CD4-positive, CD25-positive, alpha-beta regulatory T cell (primary cell): ENCODE measurements around the gene ARHGAP6. TPM values are rescaled to one million over a fixed set of nuclear protein-coding genes. Genes with fewer than 3 reads are reported as not detected.

Experiments used
- ATAC-seq, 2 donors: fragments of 150-1000 bp; cut with Tn5 transposase; one replicate each; pipeline ENCODE4 v1.10.0; 2021; ENCODE audit warnings: low read depth in 2 of 2, moderate number of reproducible peaks in 2 of 2, moderate library complexity in 1 of 2
- DNase-seq, 3 donors: peaks; one replicate each; pipeline versions ENCODE4 v3.0.0 to v3.0.0-alpha.2; 2012 to 2022; ENCODE audit warnings: mixed read lengths in 1 of 3
- H3K27ac ChIP-seq: one replicate; pipeline ENCODE4 v1.7.0; 2013; ENCODE audit warnings: mild to moderate bottlenecking, low read length; ENCODE audit not compliant: insufficient read depth, poor library complexity, severe bottlenecking
- H3K27me3 ChIP-seq: one replicate; pipeline ENCODE4 v1.7.0; 2013; ENCODE audit warnings: low read length; ENCODE audit not compliant: control insufficient read depth, insufficient read depth
- H3K36me3 ChIP-seq: one replicate; pipeline ENCODE4 v1.7.0; 2013; ENCODE audit warnings: mild to moderate bottlenecking, low read length, moderate library complexity; ENCODE audit not compliant: control insufficient read depth, insufficient read depth
- H3K4me1 ChIP-seq: 2 replicates; pipeline ENCODE4 v1.7.0; 2013; ENCODE audit warnings: mild to moderate bottlenecking, low read length; ENCODE audit not compliant: insufficient read depth, control insufficient read depth, poor library complexity, severe bottlenecking
- H3K4me3 ChIP-seq: one replicate; pipeline ENCODE4 v1.7.0; 2013; ENCODE audit warnings: low read depth, mild to moderate bottlenecking, low read length, moderate library complexity
- H3K9me3 ChIP-seq, 2 experiments: 1 replicate in 1 of 2; 2 replicates in 1 of 2; pipeline ENCODE4 v1.7.0; 2013; ENCODE audit warnings: low read length in 2 of 2, mild to moderate bottlenecking in 1 of 2, moderate library complexity in 1 of 2; ENCODE audit not compliant: control insufficient read depth in 2 of 2
- H3K27ac Mint-ChIP-seq, 3 donors: one replicate each; pipeline ENCODE4 v1.8.0; 2020 to 2022; ENCODE audit warnings: mild to moderate bottlenecking in 3 of 3, mixed read lengths in 3 of 3, moderate library complexity in 2 of 3
- H3K27me3 Mint-ChIP-seq: one replicate; pipeline ENCODE4 v1.8.0; 2022; ENCODE audit warnings: mild to moderate bottlenecking, mixed read lengths
- H3K36me3 Mint-ChIP-seq: one replicate; pipeline ENCODE4 v1.8.0; 2020; ENCODE audit warnings: mixed read lengths
- H3K4me1 Mint-ChIP-seq, 4 donors: one replicate each; pipeline ENCODE4 v1.8.0; 2020 to 2022; ENCODE audit warnings: mixed read lengths in 4 of 4, mild to moderate bottlenecking in 1 of 4
- H3K4me3 Mint-ChIP-seq, 4 donors: one replicate each; pipeline ENCODE4 v1.8.0; 2020 to 2022; ENCODE audit warnings: mild to moderate bottlenecking in 4 of 4, mixed read lengths in 4 of 4, moderate library complexity in 3 of 4
- H3K9me3 Mint-ChIP-seq, 7 donors: one replicate each; pipeline ENCODE4 v1.8.0; 2020 to 2022; ENCODE audit warnings: mixed read lengths in 7 of 7, mild to moderate bottlenecking in 3 of 7, moderate library complexity in 2 of 7
- polyA plus RNA-seq, 4 donors: library from polyadenylated mRNA; unstranded; fragments of 300-500 nt; fragmentation: Illumina TruSeq; gene quantifications; one replicate each; pipeline ENCODE4 v1.2.3, GENCODE V29; 2021
- total RNA-seq: library from RNA; stranded (reverse); gene quantifications from one replicate; pipeline ENCODE4 v1.2.3, GENCODE V29; 2022

ARHGAP6 gene
- total and polyA plus RNA-seq, 5 donors from 2014 or later: 1.8 TPM; not detected in 4

DNA sequence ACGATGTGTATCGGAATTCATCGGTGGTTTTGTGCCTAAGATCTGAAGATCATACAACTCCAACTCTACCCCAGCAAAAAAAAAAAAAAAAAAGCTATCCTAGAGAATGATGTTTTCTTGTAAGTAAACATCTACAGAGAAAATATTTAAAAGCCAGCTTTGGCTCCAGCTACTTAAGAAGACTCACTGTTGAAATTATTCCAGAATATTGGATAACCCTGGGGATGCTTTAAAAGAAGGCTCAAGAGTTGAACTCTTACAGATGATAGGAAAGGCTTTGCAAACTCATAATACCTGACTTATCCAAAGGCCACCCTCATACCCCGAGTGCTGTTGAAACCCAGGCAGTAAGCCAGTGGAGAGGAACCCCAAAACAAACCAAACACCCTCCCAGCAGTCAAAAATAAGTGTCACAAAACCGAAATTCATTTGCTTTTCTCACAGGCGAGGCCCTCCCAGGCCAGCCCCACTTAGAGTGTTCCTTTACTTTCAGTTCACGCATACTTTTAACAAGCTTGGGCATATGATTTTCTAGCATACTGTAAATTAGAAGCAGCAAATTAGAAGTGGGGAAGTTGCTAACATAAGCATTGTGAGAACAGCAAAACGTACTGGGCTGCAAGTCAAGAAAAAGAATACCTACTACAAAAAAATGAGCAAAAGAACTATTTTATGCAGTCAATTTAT, 375.2 kb downstream of the ARHGAP6 start:
- Histone ChIP-seq H3K36me3 (no peaks in the 10 kb centered on the region), H3K27ac (no peak overlapping the region), H3K27me3 (no peaks in the 10 kb centered on the region), H3K9me3 (no peaks in the 10 kb centered on the region), H3K4me3 (no peak overlapping the region), H3K4me1 (no peaks in the 10 kb centered on the region)
- DNase-seq (no peak), ATAC-seq (no peak)
- peaks cover 0 to 2% (median 0%) of the 10 kb centered on the region in 7 donors for H3K9me3 Mint-ChIP-seq
- no peak overlapping the region for H3K4me3 Mint-ChIP-seq
- H3K36me3 Mint-ChIP-seq: no peaks in the 10 kb centered on the region
- no peaks in the 10 kb centered on the region for H3K27me3 Mint-ChIP-seq
- no peaks in the 10 kb centered on the region for H3K4me1 Mint-ChIP-seq
- H3K27ac Mint-ChIP-seq: no peak overlapping the region

DNA sequence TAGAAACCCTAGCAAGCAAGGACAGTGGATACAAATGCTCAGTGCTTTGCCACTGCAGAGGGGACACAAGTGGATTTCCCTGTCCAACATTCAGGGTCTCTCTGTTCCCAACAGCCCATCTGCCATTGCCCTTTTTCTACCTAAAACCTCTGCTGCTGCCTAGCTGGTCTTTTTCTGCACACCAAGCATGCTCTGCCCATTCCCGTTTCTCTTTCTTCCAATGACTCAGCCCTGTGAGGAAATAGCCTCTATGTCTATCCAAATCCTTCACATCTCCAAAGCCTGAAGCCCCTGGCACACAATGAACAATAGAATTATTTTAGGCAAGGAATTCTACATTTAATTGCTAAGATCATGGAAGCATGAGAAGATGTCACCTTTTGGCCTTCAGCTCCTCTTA, 378.2 kb downstream of the ARHGAP6 start:
- H3K9me3 Mint-ChIP-seq: peaks cover 0 to 3% (median 0%) of the 10 kb centered on the region in 7 donors
- H3K4me1 ChIP-seq: no peaks in the 10 kb centered on the region
- H3K27ac ChIP-seq: no peak overlapping the region
- H3K27me3 Mint-ChIP-seq: no peaks in the 10 kb centered on the region
- no peak for DNase-seq
- H3K27me3 ChIP-seq: no peaks in the 10 kb centered on the region
- H3K4me3 ChIP-seq: no peak overlapping the region
- H3K4me3 Mint-ChIP-seq: no peak overlapping the region
- H3K9me3 ChIP-seq: no peaks in the 10 kb centered on the region
- H3K4me1 Mint-ChIP-seq: no peaks in the 10 kb centered on the region
- no peaks in the 10 kb centered on the region for H3K36me3 ChIP-seq
- no peak for ATAC-seq
- no peak overlapping the region for H3K27ac Mint-ChIP-seq
- no peaks in the 10 kb centered on the region for H3K36me3 Mint-ChIP-seq

DNA sequence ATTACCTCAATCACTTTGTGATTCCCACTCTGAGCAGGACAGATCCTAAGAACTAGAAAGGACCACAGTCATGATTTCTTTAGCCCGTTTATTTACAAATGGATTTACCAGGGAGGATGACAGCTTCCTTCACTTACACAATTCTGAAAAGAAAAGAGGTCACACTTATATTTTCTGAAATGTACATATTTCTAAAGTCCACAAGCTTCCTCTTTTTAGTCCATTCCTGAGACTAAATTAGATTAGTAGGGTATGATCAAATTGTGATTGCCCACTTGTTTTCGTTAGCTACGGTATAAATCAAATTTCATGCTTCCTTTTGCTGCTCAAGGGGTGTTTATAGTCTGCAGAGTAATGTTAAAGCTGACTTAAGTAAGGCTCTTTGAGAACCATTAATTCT, 380.1 kb downstream of the ARHGAP6 start:
- Histone ChIP-seq H3K27ac (no peak overlapping the region), H3K4me3 (no peak overlapping the region), H3K27me3 (no peaks in the 10 kb centered on the region), H3K9me3 (no peaks in the 10 kb centered on the region), H3K4me1 (no peaks in the 10 kb centered on the region), H3K36me3 (no peaks in the 10 kb centered on the region)
- H3K27ac Mint-ChIP-seq: no peak overlapping the region
- no peak overlapping the region for H3K4me3 Mint-ChIP-seq
- no peaks in the 10 kb centered on the region for H3K36me3 Mint-ChIP-seq
- ATAC-seq (no peak), DNase-seq (no peak)
- no peaks in the 10 kb centered on the region for H3K4me1 Mint-ChIP-seq
- no peaks in the 10 kb centered on the region for H3K27me3 Mint-ChIP-seq
- peaks cover 0 to 3% (median 0%) of the 10 kb centered on the region in 7 donors for H3K9me3 Mint-ChIP-seq

DNA sequence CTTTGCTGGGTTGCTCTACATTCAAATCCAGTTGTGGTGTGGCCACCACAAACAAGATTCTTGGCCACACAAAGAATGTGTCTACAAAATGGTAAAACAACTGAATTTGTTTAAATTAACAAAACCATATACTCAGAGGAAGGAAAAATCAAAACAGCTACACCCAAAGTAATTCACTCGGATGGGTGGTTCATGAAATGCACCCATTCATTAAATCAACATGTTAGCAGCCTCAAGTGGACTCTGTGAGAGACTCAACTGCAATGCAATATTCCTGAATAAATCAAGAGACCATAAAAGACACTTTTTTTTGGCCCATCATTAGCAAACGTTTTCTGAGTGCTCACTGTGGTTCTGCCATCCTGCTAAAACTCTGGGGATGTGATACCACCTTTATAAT, 383.7 kb downstream of the ARHGAP6 start:
- H3K4me3 ChIP-seq: no peak overlapping the region
- no peaks in the 10 kb centered on the region for H3K9me3 ChIP-seq
- DNase-seq (no peak), ATAC-seq (no peak)
- H3K27ac ChIP-seq: no peak overlapping the region
- H3K4me1 ChIP-seq: no peaks in the 10 kb centered on the region
- H3K27me3 ChIP-seq: no peaks in the 10 kb centered on the region
- Mint-ChIP-seq H3K36me3 (no peaks in the 10 kb centered on the region), H3K27ac (no peak overlapping the region), H3K27me3 (no peaks in the 10 kb centered on the region), H3K4me3 (no peak overlapping the region), H3K9me3 (peaks cover 0 to 3% (median 0%) of the 10 kb centered on the region in 7 donors), H3K4me1 (no peaks in the 10 kb centered on the region)
- H3K36me3 ChIP-seq: no peaks in the 10 kb centered on the region

DNA sequence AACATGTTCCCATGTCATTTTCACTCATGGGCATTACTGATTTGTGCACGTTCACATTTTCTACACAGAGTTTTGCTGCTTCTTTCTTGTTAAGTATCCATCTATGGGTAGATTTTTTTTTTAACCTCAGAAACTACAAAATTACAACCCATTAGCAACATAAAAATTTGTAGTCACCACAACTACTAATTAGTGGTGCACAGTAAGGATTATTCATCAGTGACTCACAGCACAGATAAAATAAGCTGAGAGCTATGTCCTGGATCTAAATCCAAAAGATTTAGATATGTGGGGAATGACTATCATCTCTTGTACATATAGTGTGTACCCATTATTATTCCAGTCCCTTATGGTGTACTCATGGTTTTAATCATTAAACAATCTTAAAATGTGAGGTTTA, 392.2 kb downstream of the ARHGAP6 start:
- H3K36me3 ChIP-seq: no peaks in the 10 kb centered on the region
- no peak for DNase-seq
- no peak overlapping the region for H3K4me3 Mint-ChIP-seq
- H3K27me3 ChIP-seq: no peaks in the 10 kb centered on the region
- H3K4me1 ChIP-seq: no peaks in the 10 kb centered on the region
- no peaks in the 10 kb centered on the region for H3K27me3 Mint-ChIP-seq
- peaks cover 0 to 2% (median 0%) of the 10 kb centered on the region in 7 donors for H3K9me3 Mint-ChIP-seq
- no peak for ATAC-seq
- no peaks in the 10 kb centered on the region for H3K36me3 Mint-ChIP-seq
- H3K27ac ChIP-seq: no peak overlapping the region
- no peak overlapping the region for H3K27ac Mint-ChIP-seq
- no peak overlapping the region for H3K4me3 ChIP-seq
- H3K4me1 Mint-ChIP-seq: no peaks in the 10 kb centered on the region
- no peaks in the 10 kb centered on the region for H3K9me3 ChIP-seq

DNA sequence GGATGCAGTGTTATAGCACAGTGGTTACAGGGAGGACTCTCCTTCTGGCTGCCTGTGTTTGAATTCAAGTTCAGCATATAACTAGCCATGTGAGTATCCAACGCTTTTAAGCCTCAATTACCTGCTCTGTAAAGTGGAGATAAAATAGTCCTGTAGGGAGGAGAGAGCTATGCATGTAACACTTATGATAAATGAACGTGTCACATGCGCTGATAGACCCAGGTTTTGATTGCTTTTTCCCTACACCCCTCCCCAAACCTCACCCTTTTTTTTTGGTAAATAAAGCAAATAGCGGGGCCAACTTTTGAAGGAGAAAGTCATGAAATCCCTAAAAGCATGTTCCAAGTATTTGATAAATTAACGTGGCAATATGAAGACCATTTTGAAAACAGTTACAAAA, 392.9 kb downstream of the ARHGAP6 start:
- no peaks in the 10 kb centered on the region for H3K36me3 Mint-ChIP-seq
- no peak overlapping the region for H3K4me3 Mint-ChIP-seq
- no peaks in the 10 kb centered on the region for H3K9me3 ChIP-seq
- no peaks in the 10 kb centered on the region for H3K4me1 Mint-ChIP-seq
- H3K27ac Mint-ChIP-seq: no peak overlapping the region
- no peaks in the 10 kb centered on the region for H3K36me3 ChIP-seq
- no peak for ATAC-seq
- no peaks in the 10 kb centered on the region for H3K27me3 Mint-ChIP-seq
- DNase-seq: no peak
- H3K27ac ChIP-seq: no peak overlapping the region
- no peak overlapping the region for H3K4me3 ChIP-seq
- peaks cover 0 to 2% (median 0%) of the 10 kb centered on the region in 7 donors for H3K9me3 Mint-ChIP-seq
- no peaks in the 10 kb centered on the region for H3K4me1 ChIP-seq
- no peaks in the 10 kb centered on the region for H3K27me3 ChIP-seq

DNA sequence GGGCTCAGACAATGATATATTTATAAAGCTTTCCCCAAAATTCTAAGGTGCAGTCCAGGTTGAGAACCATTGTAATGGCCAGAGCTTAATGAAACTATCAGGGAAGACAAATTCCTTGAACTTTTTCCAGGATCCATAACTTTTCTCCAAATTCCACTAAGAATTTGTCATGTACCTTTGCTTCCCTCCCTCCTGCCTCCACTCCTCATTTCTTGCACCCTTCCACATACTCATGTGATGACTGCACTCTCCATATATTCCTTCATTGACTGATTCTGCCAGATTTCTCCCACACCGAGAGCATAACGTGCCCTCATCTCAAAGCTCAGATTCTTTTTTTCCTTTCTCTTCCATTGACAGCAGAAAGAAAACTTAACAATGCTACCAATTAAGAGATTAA, 393.4 kb downstream of the ARHGAP6 start:
- H3K27me3 Mint-ChIP-seq: no peaks in the 10 kb centered on the region
- no peaks in the 10 kb centered on the region for H3K4me1 ChIP-seq
- H3K27me3 ChIP-seq: no peaks in the 10 kb centered on the region
- H3K4me3 ChIP-seq: no peak overlapping the region
- no peak overlapping the region for H3K27ac ChIP-seq
- H3K36me3 ChIP-seq: no peaks in the 10 kb centered on the region
- no peak overlapping the region for H3K4me3 Mint-ChIP-seq
- peaks cover 0 to 2% (median 0%) of the 10 kb centered on the region in 7 donors for H3K9me3 Mint-ChIP-seq
- no peaks in the 10 kb centered on the region for H3K4me1 Mint-ChIP-seq
- no peaks in the 10 kb centered on the region for H3K36me3 Mint-ChIP-seq
- ATAC-seq: no peak
- DNase-seq: no peak
- H3K27ac Mint-ChIP-seq: no peak overlapping the region
- H3K9me3 ChIP-seq: no peaks in the 10 kb centered on the region

DNA sequence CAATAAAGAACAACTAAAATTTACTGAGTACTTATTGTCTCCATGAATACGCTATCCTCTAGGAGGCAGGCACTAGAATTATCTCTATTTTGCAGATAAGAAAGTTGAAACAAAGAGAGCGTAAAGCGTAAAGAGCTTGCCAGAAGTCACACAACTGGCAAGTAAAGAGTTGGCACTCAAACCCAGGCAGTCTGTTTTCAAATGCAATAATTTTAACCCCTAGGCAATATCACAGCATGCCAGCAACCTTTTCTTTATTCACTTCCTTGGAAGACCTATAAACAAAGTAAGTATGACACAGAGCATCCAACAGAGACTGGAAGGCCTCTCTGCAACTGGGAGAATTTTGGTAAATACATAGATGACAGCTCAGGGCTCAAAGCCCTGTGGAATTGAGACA, 395.7 kb downstream of the ARHGAP6 start:
- H3K9me3 Mint-ChIP-seq: peaks cover 0 to 2% (median 0%) of the 10 kb centered on the region in 7 donors
- H3K4me1 Mint-ChIP-seq: no peaks in the 10 kb centered on the region
- DNase-seq: no peak
- Histone ChIP-seq H3K27ac (no peak overlapping the region), H3K9me3 (no peaks in the 10 kb centered on the region), H3K4me1 (no peaks in the 10 kb centered on the region), H3K4me3 (no peak overlapping the region), H3K27me3 (no peaks in the 10 kb centered on the region), H3K36me3 (no peaks in the 10 kb centered on the region)
- no peaks in the 10 kb centered on the region for H3K27me3 Mint-ChIP-seq
- no peaks in the 10 kb centered on the region for H3K36me3 Mint-ChIP-seq
- no peak for ATAC-seq
- no peak overlapping the region for H3K27ac Mint-ChIP-seq
- H3K4me3 Mint-ChIP-seq: peak overlapping the region in 1 of 4 donors; percentile 7
